IPS-18c (cell line): Measurements from ENCODE around the gene ABCC5.
"Not testable (repeated sequence)": the region's sequence is repeated elsewhere in the genome, so short reads cannot be mapped to it uniquely, and the experiment has no call there.

Experiments
- H3K4me3 ChIP-seq: 2 replicates; pipeline ENCODE4 v1.7.0; 2013; ENCODE audit warnings: low read depth, mild to moderate bottlenecking, low read length, moderate library complexity; ENCODE audit not compliant: insufficient read depth
- H3K9me3 ChIP-seq: one replicate; pipeline ENCODE4 v1.6.1; 2013; ENCODE audit warnings: mild to moderate bottlenecking, low read length, moderate library complexity; ENCODE audit not compliant: control insufficient read depth, insufficient read depth

The ABCC5 gene

DNA sequence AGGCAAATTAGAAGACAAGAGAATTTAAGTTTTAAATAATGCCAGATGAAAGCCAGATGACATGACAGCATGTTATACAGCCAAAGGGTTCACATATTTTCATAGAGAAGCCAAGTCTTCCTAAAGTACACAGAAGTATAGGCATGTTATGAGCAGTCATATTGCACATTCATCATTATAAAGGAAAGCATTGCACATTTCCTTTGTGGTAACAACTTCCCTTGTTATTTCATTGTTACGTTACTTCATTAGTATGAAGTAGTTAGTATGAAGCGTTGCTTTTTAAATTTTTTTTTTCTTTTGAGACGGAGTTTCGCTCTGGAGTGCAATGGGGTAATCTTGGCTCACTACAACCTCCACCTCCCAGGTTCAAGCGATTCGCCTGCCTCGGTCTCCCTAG, 4.6 kb upstream of the ABCC5 start:
- Histone ChIP-seq H3K4me3 (no peak overlapping the region), H3K9me3 (no peaks in the 10 kb centered on the region)

DNA sequence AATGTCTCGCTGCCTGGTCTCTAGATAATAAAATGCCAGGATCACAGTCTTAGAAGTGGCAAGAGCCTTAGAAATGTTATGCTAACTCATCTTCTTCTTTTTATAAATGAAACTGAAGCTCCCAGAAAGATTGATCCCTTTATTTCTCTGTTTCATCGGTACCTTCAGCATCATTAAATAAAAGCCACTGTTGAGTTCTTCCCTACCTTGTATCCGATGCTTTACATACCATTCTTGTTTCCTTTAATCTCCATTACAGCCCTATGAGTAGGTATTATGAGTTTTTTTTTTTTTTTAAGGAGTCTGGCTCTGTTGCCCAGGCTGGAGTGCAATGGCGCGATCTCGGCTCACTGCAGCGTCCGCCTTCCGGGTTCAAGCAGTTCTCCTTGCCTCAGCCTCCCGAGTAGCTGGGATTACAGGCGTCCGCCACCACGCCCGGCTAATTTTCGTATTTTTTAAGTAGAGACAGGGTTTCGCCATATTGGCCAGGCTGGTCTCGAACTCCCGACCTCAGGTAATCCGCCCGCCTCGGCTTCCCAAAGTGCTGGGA, 815 bp upstream of the ABCC5 start:
- Histone ChIP-seq H3K4me3 (peak overlapping the region; percentile 100), H3K9me3 (no peaks in the 10 kb centered on the region)

DNA sequence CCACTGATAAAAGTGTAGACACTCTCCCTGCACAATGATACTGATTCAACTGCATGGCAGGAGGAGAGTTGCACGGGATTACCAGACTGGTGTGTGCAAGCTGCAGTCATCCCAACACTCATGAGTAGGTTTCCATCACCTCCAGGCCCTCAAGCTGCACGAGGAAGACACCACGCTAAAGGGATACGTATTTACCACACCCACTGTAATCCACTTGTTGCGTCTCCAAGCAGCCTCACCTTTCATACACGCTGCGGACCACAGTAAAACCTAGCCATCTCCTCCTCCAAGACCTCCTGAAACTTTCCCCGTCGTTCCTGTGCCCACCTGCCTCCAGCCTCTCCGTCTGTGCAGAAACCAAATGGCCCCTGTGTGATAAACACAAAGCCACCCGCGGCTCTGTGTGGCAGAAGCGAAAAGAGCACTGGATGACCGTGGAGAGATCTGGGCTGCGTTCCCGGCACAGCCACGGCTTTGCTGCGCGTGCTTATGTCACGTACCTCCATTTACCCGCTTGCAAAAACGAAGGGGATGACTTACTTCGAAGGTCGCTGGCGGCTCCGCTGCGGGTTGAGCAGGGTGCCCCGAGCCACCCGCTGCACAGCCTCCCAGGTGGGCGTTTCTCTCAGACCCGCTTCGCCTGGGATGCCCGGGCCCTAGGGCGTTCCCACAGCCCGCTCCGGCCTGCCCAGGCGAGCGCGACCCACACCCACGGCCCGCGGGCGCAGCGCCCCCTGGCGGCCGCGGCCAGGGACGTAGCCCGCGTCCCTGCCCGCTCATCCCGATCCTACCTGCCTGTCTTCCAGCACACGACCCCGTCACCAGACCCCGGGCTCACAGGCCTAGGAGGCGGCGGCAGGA, 643 bp downstream of the ABCC5 start:
- no peaks in the 10 kb centered on the region for H3K9me3 ChIP-seq
- peak overlapping the region; percentile 100 for H3K4me3 ChIP-seq

DNA sequence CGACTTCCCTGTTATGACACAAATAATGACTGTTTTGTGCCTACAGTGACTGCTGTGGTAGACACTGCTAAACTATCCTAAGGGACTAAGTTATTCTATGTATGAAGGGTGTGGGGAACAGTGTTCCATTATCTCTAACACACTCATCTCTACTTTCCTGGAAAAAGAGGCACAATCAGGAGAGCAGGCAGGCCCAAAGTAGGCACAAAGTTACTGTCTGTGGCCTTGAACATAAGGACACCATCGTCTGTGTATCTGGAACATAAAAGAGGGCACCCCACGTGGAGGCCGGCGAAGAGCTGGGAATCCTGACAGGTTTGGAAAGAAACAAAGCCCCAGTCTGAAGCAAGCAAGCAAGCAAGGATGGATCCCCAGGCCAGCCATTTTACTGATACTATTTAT, 1.5 kb downstream of the ABCC5 start:
- no peaks in the 10 kb centered on the region for H3K9me3 ChIP-seq
- no peak overlapping the region for H3K4me3 ChIP-seq

GRCh38 chr3:184015381-184016019, 2.2 kb downstream of the ABCC5 start:
- no peak overlapping the region for H3K4me3 ChIP-seq

GRCh38 chr3:184011937-184012889, 5.5 kb downstream of the ABCC5 start:
- Histone ChIP-seq H3K4me3 (no peak overlapping the region), H3K9me3 (no peaks in the 10 kb centered on the region)

More at GRCh38 chr3:184015381-184016019, 2.2 kb downstream of the ABCC5 start:
- H3K9me3 ChIP-seq, result no peaks in the 10 kb centered on the region

- no peak overlapping the region for H3K4me3 ChIP-seq
These were observed 6.3 kb downstream of the ABCC5 start for GRCh38 chr3:184011230-184011876.

DNA sequence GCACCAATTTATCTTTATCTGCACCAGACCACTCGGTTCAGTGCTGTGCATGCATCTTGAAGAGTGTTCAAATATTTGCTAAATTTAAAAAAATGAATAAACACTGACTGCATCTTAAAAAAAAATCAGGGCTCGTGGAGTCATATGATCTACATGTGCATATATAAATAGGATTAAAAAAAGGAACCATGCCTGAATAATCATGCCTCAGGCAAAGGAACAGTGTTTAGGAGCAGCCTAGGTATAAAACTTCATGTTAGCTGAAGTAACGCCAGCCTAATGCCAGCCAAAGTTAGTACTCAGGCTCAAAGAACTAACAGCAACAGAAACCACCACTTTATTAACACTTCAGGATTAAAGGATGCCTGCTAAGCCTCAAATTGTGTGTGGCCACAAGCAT, 9.5 kb downstream of the ABCC5 start:
- no peak overlapping the region for H3K4me3 ChIP-seq
- no peaks in the 10 kb centered on the region for H3K9me3 ChIP-seq

More at GRCh38 chr3:184011230-184011876, 6.3 kb downstream of the ABCC5 start:
- no peaks in the 10 kb centered on the region for H3K9me3 ChIP-seq

GRCh38 chr3:184007143-184007813, 10.4 kb downstream of the ABCC5 start:
- H3K4me3 ChIP-seq, result not testable (repeated sequence)

GRCh38 chr3:184005941-184006507, 11.7 kb downstream of the ABCC5 start:
- Histone ChIP-seq H3K9me3 (no peaks in the 10 kb centered on the region), H3K4me3 (no peak overlapping the region)

More at GRCh38 chr3:184007143-184007813, 10.4 kb downstream of the ABCC5 start:
- not testable (repeated sequence) for H3K9me3 ChIP-seq

DNA sequence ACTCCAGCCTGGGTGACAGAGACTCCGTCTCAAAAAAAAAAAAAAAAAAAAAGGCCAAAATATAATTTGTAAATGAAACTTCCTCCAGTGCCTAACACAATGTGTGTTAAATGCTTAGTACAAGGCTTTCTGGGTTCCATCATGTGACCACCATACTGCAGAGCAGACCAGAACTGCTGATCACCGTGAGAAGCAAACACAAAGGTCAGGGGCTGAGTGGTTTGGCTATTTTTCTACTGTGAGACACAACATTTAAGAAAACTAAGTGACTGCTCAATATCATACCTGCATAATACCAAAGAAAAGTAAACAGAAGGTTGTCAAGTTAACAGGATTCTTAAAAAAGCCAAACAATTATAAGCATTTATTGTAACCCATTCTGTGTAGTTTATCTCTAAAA, 13.2 kb downstream of the ABCC5 start:
- H3K4me3 ChIP-seq, result no peak overlapping the region
- no peaks in the 10 kb centered on the region for H3K9me3 ChIP-seq

- no peak overlapping the region for H3K4me3 ChIP-seq
- H3K9me3 ChIP-seq, result no peaks in the 10 kb centered on the region
These were observed 14.3 kb downstream of the ABCC5 start for GRCh38 chr3:184003187-184003967.

- no peaks in the 10 kb centered on the region for H3K9me3 ChIP-seq
- no peak overlapping the region for H3K4me3 ChIP-seq
These were observed 15.2 kb downstream of the ABCC5 start for GRCh38 chr3:184002469-184002868.

DNA sequence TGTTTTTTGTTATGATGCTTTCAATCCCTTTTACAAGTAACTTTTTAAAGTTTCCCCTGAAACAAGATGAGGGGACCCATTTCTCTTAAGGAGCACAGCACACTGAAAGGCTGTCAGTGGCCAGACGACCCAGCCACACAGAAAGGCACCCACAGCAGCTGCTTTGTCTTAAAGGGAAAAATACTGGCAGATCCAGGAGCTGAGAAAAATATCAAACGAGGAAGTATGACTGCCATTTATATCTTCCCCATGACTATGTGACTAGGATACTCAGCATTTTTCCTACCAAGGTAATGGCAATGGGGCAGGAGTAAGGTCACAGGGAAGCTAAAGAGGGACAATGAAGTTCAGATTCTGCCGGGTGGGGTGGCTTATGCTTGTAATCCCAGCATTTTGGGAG, 15.9 kb downstream of the ABCC5 start:
- Histone ChIP-seq H3K9me3 (no peaks in the 10 kb centered on the region), H3K4me3 (no peak overlapping the region)

GRCh38 chr3:183991403-183991802, 26.3 kb downstream of the ABCC5 start:
- no peaks in the 10 kb centered on the region for H3K9me3 ChIP-seq
- H3K4me3 ChIP-seq, result no peak overlapping the region
